Astrocyte (in vitro differentiated cells and primary cell): ENCODE results near the gene LDLRAD4. TPM values are rescaled to one million over a fixed set of nuclear protein-coding genes. Genes with fewer than 3 reads are reported as not detected.
A peak's percentile ranks its signal among the peaks of the same experiment; 100 is the strongest.

Source experiments
- DNase-seq: peaks from one replicate; pipeline ENCODE4 v3.0.0-alpha.2; 2010; ENCODE audit warnings: low read depth
- FAIRE-seq: peaks from 2 replicates; lab custom pipeline; 2011; peaks lifted over from hg19 to GRCh38; lab: Jason Lieb, UNC
- H2AFZ ChIP-seq: 2 replicates; pipeline ENCODE4 v1.6.0; 2012; ENCODE audit warnings: low read depth, low read length, inconsistent platforms
- H3K27ac ChIP-seq: 2 replicates; pipeline ENCODE4 v1.5.1; 2011; ENCODE audit warnings: low read depth, low read length, inconsistent platforms
- H3K27me3 ChIP-seq: 2 replicates; pipeline ENCODE4 v1.6.0; 2011; ENCODE audit warnings: low read length, inconsistent platforms; ENCODE audit not compliant: insufficient read depth
- H3K36me3 ChIP-seq: 2 replicates; pipeline ENCODE4 v1.5.1; 2011; ENCODE audit warnings: low read length, inconsistent platforms; ENCODE audit not compliant: insufficient read depth
- H3K4me1 ChIP-seq: 2 replicates; pipeline ENCODE4 v1.5.1; 2011; ENCODE audit warnings: low read length, inconsistent platforms; ENCODE audit not compliant: insufficient read depth
- H3K4me2 ChIP-seq: 2 replicates; pipeline ENCODE4 v1.6.0; 2012; ENCODE audit warnings: low read length, inconsistent platforms
- H3K4me3 ChIP-seq: 2 replicates; pipeline ENCODE4 v1.5.1; 2011; ENCODE audit warnings: low read depth, mild to moderate bottlenecking, low read length, inconsistent platforms; ENCODE audit not compliant: insufficient read depth
- H3K79me2 ChIP-seq: 2 replicates; pipeline ENCODE4 v1.6.0; 2012; ENCODE audit warnings: mild to moderate bottlenecking, low read length, inconsistent platforms; ENCODE audit not compliant: insufficient read depth
- H3K9ac ChIP-seq: 2 replicates; pipeline ENCODE4 v1.6.0; 2012; ENCODE audit warnings: mild to moderate bottlenecking, low read length, inconsistent platforms
- H3K9me3 ChIP-seq: 2 replicates; pipeline ENCODE4 v1.5.1; 2012; ENCODE audit warnings: low read depth, mild to moderate bottlenecking, low read length, inconsistent platforms; ENCODE audit not compliant: insufficient read depth
- H4K20me1 ChIP-seq: 2 replicates; pipeline ENCODE4 v1.6.0; 2012; ENCODE audit warnings: low read length, inconsistent platforms; ENCODE audit not compliant: insufficient read depth
- H3K27ac Mint-ChIP-seq: one replicate; pipeline ENCODE4 v1.8.0; 2021; ENCODE audit warnings: mild to moderate bottlenecking, mixed read lengths; ENCODE audit not compliant: unreplicated experiment
- H3K27me3 Mint-ChIP-seq: one replicate; pipeline ENCODE4 v1.8.0; 2021; ENCODE audit warnings: low read depth, mixed read lengths; ENCODE audit not compliant: unreplicated experiment
- H3K36me3 Mint-ChIP-seq: one replicate; pipeline ENCODE4 v1.8.0; 2021; ENCODE audit warnings: low read depth, mixed read lengths; ENCODE audit not compliant: unreplicated experiment
- H3K4me1 Mint-ChIP-seq: one replicate; pipeline ENCODE4 v1.8.0; 2021; ENCODE audit warnings: low read depth, mixed read lengths; ENCODE audit not compliant: unreplicated experiment
- H3K4me3 Mint-ChIP-seq: one replicate; pipeline ENCODE4 v1.8.0; 2021; ENCODE audit warnings: mild to moderate bottlenecking, moderate library complexity, mixed read lengths; ENCODE audit not compliant: unreplicated experiment
- H3K9me3 Mint-ChIP-seq: one replicate; pipeline ENCODE4 v1.8.0; 2021; ENCODE audit warnings: mild to moderate bottlenecking, mixed read lengths; ENCODE audit not compliant: unreplicated experiment
- EZH2 ChIP-seq: IDR thresholded peaks from 2 replicates; pipeline ENCODE4 v1.6.1; 2012; ENCODE audit warnings: mild to moderate bottlenecking, low read length, inconsistent platforms; ENCODE audit not compliant: insufficient read depth
- total RNA-seq: library from RNA; stranded (reverse); gene quantifications from 2 replicates; pipeline ENCODE4 v1.2.1, GENCODE V29; 2021
- TF ChIP-seq, protein P1 (sequence below): IDR thresholded peaks from 2 replicates; pipeline ENCODE4 v1.5.1; 2011; ENCODE audit warnings: low read depth, mild to moderate bottlenecking, inconsistent platforms, low read length, moderate library complexity; ENCODE audit not compliant: insufficient read depth

Gene LDLRAD4
- total RNA-seq, 1 donor from 2014 or later = 26.0 TPM

DNA sequence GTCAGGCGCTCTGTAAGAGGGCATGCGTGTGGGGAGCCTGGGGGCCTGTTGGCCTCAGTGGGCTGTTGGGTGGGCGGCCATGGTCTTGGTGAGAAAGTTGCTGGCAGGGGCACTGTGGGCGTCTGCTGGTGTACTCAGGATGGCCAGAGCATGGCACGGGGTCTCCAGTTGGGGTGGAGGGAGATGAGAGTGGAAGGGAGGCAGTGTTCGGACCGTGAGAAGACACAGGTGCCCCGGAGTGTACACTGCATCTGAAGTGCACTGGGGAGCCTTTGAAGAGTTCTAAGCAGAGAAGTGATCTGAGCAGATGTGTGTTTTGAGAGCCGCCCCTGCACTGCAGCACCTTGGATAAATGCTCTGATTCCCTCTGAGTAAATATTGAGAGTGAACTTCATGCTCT is 150.8 kb downstream of the LDLRAD4 start:
- no peaks in the 10 kb centered on the region for H4K20me1 ChIP-seq
- TF ChIP-seq, protein P1, sequence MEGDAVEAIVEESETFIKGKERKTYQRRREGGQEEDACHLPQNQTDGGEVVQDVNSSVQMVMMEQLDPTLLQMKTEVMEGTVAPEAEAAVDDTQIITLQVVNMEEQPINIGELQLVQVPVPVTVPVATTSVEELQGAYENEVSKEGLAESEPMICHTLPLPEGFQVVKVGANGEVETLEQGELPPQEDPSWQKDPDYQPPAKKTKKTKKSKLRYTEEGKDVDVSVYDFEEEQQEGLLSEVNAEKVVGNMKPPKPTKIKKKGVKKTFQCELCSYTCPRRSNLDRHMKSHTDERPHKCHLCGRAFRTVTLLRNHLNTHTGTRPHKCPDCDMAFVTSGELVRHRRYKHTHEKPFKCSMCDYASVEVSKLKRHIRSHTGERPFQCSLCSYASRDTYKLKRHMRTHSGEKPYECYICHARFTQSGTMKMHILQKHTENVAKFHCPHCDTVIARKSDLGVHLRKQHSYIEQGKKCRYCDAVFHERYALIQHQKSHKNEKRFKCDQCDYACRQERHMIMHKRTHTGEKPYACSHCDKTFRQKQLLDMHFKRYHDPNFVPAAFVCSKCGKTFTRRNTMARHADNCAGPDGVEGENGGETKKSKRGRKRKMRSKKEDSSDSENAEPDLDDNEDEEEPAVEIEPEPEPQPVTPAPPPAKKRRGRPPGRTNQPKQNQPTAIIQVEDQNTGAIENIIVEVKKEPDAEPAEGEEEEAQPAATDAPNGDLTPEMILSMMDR = no peak
- TF ChIP-seq EZH2 = no peak
- no peak overlapping the region for H2AFZ ChIP-seq
- no peaks in the 10 kb centered on the region for H3K9me3 ChIP-seq
- no peaks in the 10 kb centered on the region for H3K9me3 Mint-ChIP-seq
- H3K9ac ChIP-seq = no peak overlapping the region
- H3K4me1 Mint-ChIP-seq = peaks cover 38% of the 10 kb centered on the region
- H3K27ac ChIP-seq = no peak overlapping the region
- no peak overlapping the region for H3K4me3 ChIP-seq
- DNase-seq = no peak
- H3K4me3 Mint-ChIP-seq = no peak overlapping the region
- peak overlapping the region; percentile 24 for H3K4me2 ChIP-seq
- no peaks in the 10 kb centered on the region for H3K36me3 Mint-ChIP-seq
- H3K27me3 Mint-ChIP-seq = no peaks in the 10 kb centered on the region
- no peaks in the 10 kb centered on the region for H3K79me2 ChIP-seq
- peaks cover 12% of the 10 kb centered on the region for H3K4me1 ChIP-seq
- no peaks in the 10 kb centered on the region for H3K36me3 ChIP-seq
- H3K27me3 ChIP-seq = peaks cover 7% of the 10 kb centered on the region
- peak overlapping the region; percentile 69 for H3K27ac Mint-ChIP-seq
- no peak for FAIRE-seq

GRCh38 chr18:13369756-13370510 is 151.4 kb downstream of the LDLRAD4 start:
- Histone ChIP-seq H3K9ac (no peak overlapping the region), H3K4me3 (no peak overlapping the region), H2AFZ (no peak overlapping the region), H3K36me3 (no peaks in the 10 kb centered on the region), H3K27ac (peak overlapping the region; percentile 23), H4K20me1 (no peaks in the 10 kb centered on the region), H3K79me2 (no peaks in the 10 kb centered on the region), H3K27me3 (peaks cover 2% of the 10 kb centered on the region), H3K4me2 (peak overlapping the region; percentile 24), H3K4me1 (peaks cover 18% of the 10 kb centered on the region), H3K9me3 (no peaks in the 10 kb centered on the region)
- no peaks in the 10 kb centered on the region for H3K27me3 Mint-ChIP-seq
- DNase-seq = peak; percentile 76
- H3K4me1 Mint-ChIP-seq = peaks cover 37% of the 10 kb centered on the region
- peak overlapping the region; percentile 69 for H3K27ac Mint-ChIP-seq
- no peak for FAIRE-seq
- no peaks in the 10 kb centered on the region for H3K9me3 Mint-ChIP-seq
- no peak overlapping the region for H3K4me3 Mint-ChIP-seq
- H3K36me3 Mint-ChIP-seq = no peaks in the 10 kb centered on the region
- TF ChIP-seq EZH2 = no peak
- TF ChIP-seq, protein P1 = no peak

DNA sequence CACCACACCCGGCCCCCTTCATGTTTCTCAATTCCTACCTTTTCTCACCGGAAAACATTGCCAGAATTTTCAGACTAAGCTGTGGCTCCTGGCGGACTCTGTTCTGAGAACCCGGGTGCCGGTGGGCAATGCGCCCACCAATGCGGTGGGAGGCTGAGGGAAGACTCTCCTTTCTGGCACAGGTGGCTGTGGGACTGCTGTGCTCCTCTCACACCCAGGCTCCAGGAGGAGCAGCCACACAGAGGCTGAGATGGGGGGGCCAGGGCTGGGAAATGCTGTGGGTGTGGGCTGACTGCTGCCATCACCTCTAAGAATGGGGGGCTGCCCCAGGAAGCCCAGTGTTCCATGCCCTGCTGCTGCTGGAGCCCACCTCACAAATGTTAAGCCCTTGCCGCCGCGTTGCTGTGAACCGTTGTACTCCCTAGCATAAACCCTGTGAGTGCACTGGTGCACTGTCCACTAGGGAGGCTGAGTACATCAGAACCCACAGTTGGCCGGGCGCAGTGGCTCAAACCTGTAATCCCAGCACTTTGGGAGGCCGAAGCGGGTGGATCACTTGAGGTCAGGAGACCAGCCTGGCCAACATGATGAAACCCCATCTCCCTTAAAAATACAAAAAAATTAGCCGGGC is 152.6 kb downstream of the LDLRAD4 start:
- no peak for DNase-seq
- TF ChIP-seq EZH2 = no peak
- TF ChIP-seq, protein P1 = no peak
- peaks cover 28% of the 10 kb centered on the region for H3K4me1 ChIP-seq

More for the DNA sequence above, 152.6 kb downstream of the LDLRAD4 start:
- peak overlapping the region; percentile 78 for H3K27ac Mint-ChIP-seq
- H3K27ac ChIP-seq = no peak overlapping the region
- no peak overlapping the region for H2AFZ ChIP-seq
- no peaks in the 10 kb centered on the region for H3K9me3 Mint-ChIP-seq
- H3K4me2 ChIP-seq = no peak overlapping the region
- no peak overlapping the region for H3K4me3 ChIP-seq
- FAIRE-seq = no peak
- no peaks in the 10 kb centered on the region for H3K79me2 ChIP-seq
- no peak overlapping the region for H3K9ac ChIP-seq
- H3K4me3 Mint-ChIP-seq = no peak overlapping the region
- no peaks in the 10 kb centered on the region for H3K36me3 Mint-ChIP-seq
- H4K20me1 ChIP-seq = no peaks in the 10 kb centered on the region
- H3K9me3 ChIP-seq = no peaks in the 10 kb centered on the region
- peaks cover 49% of the 10 kb centered on the region for H3K4me1 Mint-ChIP-seq
- no peaks in the 10 kb centered on the region for H3K27me3 Mint-ChIP-seq
- no peaks in the 10 kb centered on the region for H3K36me3 ChIP-seq
- no peaks in the 10 kb centered on the region for H3K27me3 ChIP-seq
